ENCODE measurements around the gene UBE2F.
"Not testable (repeated sequence)": the region's sequence is repeated elsewhere in the genome, so short reads cannot be mapped to it uniquely, and the experiment has no call there.

UBE2F gene

GRCh38 chr2:238065071-238065846 is 98.4 kb downstream of the UBE2F start:
- in situ Hi-C loops (cut with HindIII; ENCODE audit: low sequenced_read_pairs), result no loop called here
- no peak overlapping the region for H3K4me3 ChIP-seq (ENCODE audit: low read depth, low read length)
- DNase-seq (ENCODE audit: low read depth), result no peak
- no peak for TF ChIP-seq CTCF (IDR thresholded peaks at IDR 0.05; ENCODE audit: low read depth, low read length, missing control alignments)

DNA sequence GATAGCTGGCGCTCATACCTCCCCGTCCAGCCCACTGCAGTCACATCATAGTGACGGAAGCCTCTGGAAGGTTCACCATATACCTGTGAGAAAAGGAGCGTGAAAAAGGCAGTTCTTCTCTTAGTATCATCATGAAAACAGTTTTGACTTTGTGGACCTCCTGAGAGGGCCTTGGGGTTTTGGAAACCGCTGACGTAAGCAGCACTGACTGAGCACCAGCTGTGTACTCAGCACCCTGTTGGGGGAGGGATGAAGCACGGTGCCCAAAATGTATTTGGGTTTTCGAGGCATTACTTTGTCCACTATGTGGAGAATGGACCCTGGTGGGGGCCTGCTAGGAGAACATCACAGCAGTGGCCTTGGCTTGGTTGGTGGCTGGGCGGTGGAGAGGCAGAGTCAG is 99.4 kb downstream of the UBE2F start:
- no peak for DNase-seq (ENCODE audit: low read depth)
- H3K4me3 ChIP-seq (ENCODE audit: low read depth, low read length), result no peak overlapping the region
- TF ChIP-seq CTCF (IDR thresholded peaks at IDR 0.05; ENCODE audit: low read depth, low read length, missing control alignments), result no peak
- in situ Hi-C loops (cut with HindIII; ENCODE audit: low sequenced_read_pairs), result no loop called here

DNA sequence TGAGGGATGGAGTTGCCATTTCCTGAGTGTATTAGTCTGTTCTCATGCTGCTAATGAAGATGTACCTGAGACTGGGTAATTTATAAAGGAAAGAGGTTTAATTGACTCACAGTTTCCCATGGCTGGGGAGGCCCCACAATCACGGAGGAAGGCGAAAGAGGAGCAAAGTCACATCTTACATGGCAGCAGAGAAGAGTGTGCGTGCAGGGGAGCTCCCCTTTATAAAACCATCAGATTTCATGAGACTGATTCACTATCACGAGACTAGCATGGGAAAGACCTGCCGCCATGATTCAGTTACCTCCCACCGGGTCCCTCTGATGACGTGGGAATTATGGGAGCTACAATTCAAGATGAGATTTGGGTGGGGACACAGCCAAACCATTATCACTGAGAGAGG is 99.9 kb downstream of the UBE2F start:
- H3K4me3 ChIP-seq (ENCODE audit: low read depth, low read length); DNase-seq (ENCODE audit: low read depth); in situ Hi-C loops (cut with HindIII; ENCODE audit: low sequenced_read_pairs): not testable (repeated sequence)

DNA sequence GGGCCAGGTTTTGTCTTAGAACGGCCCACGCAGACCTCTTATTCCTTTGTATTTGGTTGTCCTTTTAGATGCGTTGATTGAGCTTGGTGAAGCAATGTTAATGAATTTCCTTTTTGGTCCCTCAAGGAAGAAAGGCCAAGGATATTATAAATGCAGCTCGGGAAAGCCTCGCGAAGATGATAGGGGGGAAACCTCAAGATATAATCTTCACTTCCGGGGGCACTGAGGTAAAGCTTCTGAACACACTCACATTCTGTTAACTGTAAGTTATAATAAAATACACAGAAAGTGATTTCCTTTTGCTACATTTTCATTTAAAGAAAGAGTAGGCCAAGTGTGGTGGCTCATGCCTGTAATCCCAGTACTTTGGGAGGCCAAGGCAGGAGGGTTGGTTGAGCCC is 101.1 kb downstream of the UBE2F start:
- DNase-seq (ENCODE audit: low read depth), result no peak
- H3K4me3 ChIP-seq (ENCODE audit: low read depth, low read length), result no peak overlapping the region
- in situ Hi-C loops (cut with HindIII; ENCODE audit: low sequenced_read_pairs), result no loop called here

DNA sequence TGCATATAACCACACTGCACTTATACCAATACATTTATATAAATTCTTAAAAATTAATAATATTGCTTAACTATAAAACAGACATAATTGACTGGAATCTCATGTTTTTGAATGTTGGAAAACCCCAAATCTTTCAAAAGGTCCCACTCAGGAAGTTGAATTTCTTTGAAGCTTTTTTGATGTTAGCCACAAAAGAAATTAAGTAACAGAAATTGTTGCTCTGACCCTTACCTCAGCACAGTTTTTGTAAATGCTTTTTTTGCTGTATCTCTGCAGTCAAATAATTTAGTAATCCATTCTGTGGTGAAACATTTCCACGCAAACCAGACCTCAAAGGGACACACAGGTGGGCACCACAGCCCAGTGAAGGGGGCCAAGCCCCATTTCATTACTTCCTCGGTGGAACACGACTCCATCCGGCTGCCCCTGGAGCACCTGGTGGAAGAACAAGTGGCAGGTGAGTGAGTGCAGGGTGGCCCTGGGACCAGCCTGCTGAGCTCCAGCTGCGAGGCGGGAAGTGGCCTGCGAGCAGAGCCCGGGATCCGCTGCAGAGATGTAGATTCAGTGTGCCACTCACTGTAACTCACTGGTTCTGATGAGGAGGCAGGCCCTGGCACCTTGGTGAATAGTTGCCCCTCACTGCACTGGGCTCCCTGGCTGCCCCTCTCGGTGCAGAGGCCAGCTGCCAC is 102.4 kb downstream of the UBE2F start:
- H3K4me3 ChIP-seq (ENCODE audit: low read depth, low read length), result no peak overlapping the region
- no peak for DNase-seq (ENCODE audit: low read depth)
- no peak for TF ChIP-seq CTCF (IDR thresholded peaks at IDR 0.05; ENCODE audit: low read depth, low read length, missing control alignments)
- in situ Hi-C loops (cut with HindIII; ENCODE audit: low sequenced_read_pairs), result no loop called here

More for the DNA sequence above, 101.1 kb downstream of the UBE2F start:
- TF ChIP-seq CTCF (IDR thresholded peaks at IDR 0.05; ENCODE audit: low read depth, low read length, missing control alignments), result no peak

DNA sequence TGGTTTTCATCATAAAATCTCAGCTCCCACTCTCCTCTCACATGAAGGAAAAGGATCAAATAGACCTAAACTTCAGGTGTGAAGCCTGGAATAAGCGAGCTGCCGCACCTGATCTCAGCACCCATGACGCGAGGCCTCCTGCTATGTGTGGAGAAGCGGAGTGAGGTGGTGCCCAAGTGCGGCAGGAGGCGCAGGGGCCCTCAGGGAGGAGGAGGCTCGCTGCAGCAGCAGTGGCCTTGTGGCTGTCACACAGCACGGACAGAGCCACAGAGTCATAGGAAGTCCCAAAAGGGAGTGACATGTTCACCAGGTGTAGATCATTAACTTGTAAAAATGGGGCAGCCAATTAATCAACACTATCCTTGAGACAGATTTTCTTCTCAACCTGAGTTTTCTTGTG is 103.1 kb downstream of the UBE2F start:
- TF ChIP-seq CTCF (IDR thresholded peaks at IDR 0.05; ENCODE audit: low read depth, low read length, missing control alignments), result no peak
- in situ Hi-C loops (cut with HindIII; ENCODE audit: low sequenced_read_pairs), result no loop called here
- DNase-seq (ENCODE audit: low read depth), result no peak
- no peak overlapping the region for H3K4me3 ChIP-seq (ENCODE audit: low read depth, low read length)

GRCh38 chr2:238075397-238075796 is 108.6 kb downstream of the UBE2F start:
- in situ Hi-C loops (cut with HindIII; ENCODE audit: low sequenced_read_pairs), result no loop called here
- H3K4me3 ChIP-seq (ENCODE audit: low read depth, low read length), result no peak overlapping the region
- DNase-seq (ENCODE audit: low read depth), result no peak
- TF ChIP-seq CTCF (IDR thresholded peaks at IDR 0.05; ENCODE audit: low read depth, low read length, missing control alignments), result no peak

Measured in astrocyte of the cerebellum (primary cell).